Brain microvascular endothelial cell (primary cell): Measurements from ENCODE around the gene GDA.

Source experiments
- DNase-seq: peaks from one replicate; pipeline ENCODE4 v3.0.0-alpha.2; 2020
- H3K27ac ChIP-seq: fragments of 250-450 bp; sonication (Bioruptor Pico); 2 replicates; pipeline ENCODE4 v1.5.1; 2020; ENCODE audit warnings: mild to moderate bottlenecking, moderate library complexity
- H3K27me3 ChIP-seq: fragments of 250-450 bp; sonication (Bioruptor Pico); replicated peaks from 2 replicates; pipeline ENCODE4 v1.5.1; 2020; ENCODE audit warnings: mild to moderate bottlenecking
- H3K36me3 ChIP-seq: fragments of 250-450 bp; sonication (Bioruptor Pico); replicated peaks from 2 replicates; pipeline ENCODE4 v1.5.1; 2020; ENCODE audit warnings: mild to moderate bottlenecking
- H3K4me3 ChIP-seq: 2 replicates; pipeline ENCODE4 v1.5.1; 2011; ENCODE audit warnings: low read depth, mild to moderate bottlenecking, control low read depth, low read length, moderate library complexity
- in situ Hi-C: cut with HindIII; loops from 2 replicates; pipeline ENCODE4 v1.10.0; 2017; ENCODE audit warnings: low sequenced_read_pairs, low pct_ligation_motif_present
- TF ChIP-seq, protein P1 (sequence below): IDR thresholded peaks from 2 replicates; pipeline ENCODE4 v1.5.1; 2011; ENCODE audit warnings: low read depth, mild to moderate bottlenecking, moderate library complexity, low read length, control low read depth, inconsistent platforms; ENCODE audit errors: missing control alignments

The GDA gene

DNA sequence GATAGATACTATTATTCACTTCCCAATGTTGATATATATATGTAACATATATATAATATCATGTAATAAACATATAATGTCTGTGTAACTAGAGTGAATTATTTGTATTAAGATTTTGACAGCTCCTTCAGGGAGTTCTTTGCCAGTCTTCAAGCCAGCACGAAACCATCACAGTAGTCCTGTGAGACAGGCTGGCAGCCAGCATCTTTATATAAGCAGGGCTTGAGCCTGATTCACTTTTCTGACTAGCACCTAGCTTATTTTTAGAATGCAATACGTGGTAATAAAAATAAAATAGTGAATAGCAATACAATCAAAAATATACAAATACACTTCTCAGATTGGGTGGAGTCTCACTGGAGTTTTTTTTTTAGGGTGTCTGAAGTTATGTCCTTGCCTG is 20.7 kb upstream of the GDA start:
- in situ Hi-C loops = no loop called here
- Histone ChIP-seq H3K36me3 (no peaks in the 10 kb centered on the region), H3K27me3 (no peaks in the 10 kb centered on the region)

GRCh38 chr9:72129271-72130156 is 19.7 kb upstream of the GDA start:
- no peaks in the 10 kb centered on the region for H3K36me3 ChIP-seq
- H3K4me3 ChIP-seq = no peak overlapping the region
- no peaks in the 10 kb centered on the region for H3K27me3 ChIP-seq
- no peak overlapping the region for H3K27ac ChIP-seq
- no peak for DNase-seq
- TF ChIP-seq, protein P1, sequence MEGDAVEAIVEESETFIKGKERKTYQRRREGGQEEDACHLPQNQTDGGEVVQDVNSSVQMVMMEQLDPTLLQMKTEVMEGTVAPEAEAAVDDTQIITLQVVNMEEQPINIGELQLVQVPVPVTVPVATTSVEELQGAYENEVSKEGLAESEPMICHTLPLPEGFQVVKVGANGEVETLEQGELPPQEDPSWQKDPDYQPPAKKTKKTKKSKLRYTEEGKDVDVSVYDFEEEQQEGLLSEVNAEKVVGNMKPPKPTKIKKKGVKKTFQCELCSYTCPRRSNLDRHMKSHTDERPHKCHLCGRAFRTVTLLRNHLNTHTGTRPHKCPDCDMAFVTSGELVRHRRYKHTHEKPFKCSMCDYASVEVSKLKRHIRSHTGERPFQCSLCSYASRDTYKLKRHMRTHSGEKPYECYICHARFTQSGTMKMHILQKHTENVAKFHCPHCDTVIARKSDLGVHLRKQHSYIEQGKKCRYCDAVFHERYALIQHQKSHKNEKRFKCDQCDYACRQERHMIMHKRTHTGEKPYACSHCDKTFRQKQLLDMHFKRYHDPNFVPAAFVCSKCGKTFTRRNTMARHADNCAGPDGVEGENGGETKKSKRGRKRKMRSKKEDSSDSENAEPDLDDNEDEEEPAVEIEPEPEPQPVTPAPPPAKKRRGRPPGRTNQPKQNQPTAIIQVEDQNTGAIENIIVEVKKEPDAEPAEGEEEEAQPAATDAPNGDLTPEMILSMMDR = no peak
- in situ Hi-C loops = no loop called here

More for the DNA sequence above, 20.7 kb upstream of the GDA start:
- TF ChIP-seq, protein P1 = no peak
- DNase-seq = no peak
- H3K4me3 ChIP-seq = no peak overlapping the region
- H3K27ac ChIP-seq = no peak overlapping the region

DNA sequence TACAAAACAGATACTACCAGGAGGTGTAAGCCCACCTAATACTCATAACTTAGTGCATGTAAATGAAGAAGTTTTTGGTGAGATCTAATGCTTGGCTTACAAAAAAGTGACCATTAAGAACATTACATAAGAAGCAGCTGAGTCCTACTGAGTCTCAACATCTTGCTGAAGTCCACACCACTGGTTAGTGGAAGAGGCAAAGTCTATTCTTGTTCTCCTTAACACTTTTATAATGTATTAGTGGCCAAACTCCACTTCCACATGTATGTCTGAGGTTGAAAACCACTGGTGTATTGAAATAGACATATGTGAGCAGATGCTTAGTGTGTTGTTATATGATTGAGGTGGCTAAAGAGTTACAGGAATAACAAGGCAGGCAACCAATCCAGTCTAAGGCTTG is 18.9 kb upstream of the GDA start:
- in situ Hi-C loops = no loop called here
- no peaks in the 10 kb centered on the region for H3K27me3 ChIP-seq
- no peaks in the 10 kb centered on the region for H3K36me3 ChIP-seq
- DNase-seq = no peak
- no peak overlapping the region for H3K4me3 ChIP-seq
- TF ChIP-seq, protein P1 = no peak
- H3K27ac ChIP-seq = no peak overlapping the region

DNA sequence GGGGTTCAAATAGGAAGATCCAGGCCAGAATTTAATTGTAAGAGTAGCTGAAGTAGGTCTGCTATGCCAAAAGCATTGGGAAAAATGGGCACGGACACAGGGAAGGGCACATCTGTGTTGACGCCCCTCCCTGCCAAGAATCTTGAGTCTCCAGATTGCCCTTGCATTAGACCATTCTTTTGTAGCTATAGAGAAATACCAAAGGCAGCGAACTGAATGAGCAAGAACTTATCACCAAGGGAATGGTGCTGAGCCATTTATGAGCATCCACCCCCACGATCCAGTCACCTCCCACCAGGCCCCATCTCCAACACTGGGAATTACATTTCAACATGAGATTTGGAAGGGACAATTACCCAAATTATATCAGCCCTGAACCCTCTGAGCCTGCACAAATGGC is 18.0 kb upstream of the GDA start:
- TF ChIP-seq, protein P1 = no peak
- no peak overlapping the region for H3K27ac ChIP-seq
- no peaks in the 10 kb centered on the region for H3K27me3 ChIP-seq
- DNase-seq = no peak
- in situ Hi-C loops = no loop called here
- no peak overlapping the region for H3K4me3 ChIP-seq
- no peaks in the 10 kb centered on the region for H3K36me3 ChIP-seq

- no peak overlapping the region for H3K27ac ChIP-seq
- no peak overlapping the region for H3K4me3 ChIP-seq
- in situ Hi-C loops = no loop called here
- TF ChIP-seq, protein P1 = no peak
- DNase-seq = no peak
- H3K27me3 ChIP-seq = no peaks in the 10 kb centered on the region
- no peaks in the 10 kb centered on the region for H3K36me3 ChIP-seq
Measured at GRCh38 chr9:72132052-72132451, 17.2 kb upstream of the GDA start.
